ENCODE data around the gene BCL7A.

The BCL7A gene

DNA sequence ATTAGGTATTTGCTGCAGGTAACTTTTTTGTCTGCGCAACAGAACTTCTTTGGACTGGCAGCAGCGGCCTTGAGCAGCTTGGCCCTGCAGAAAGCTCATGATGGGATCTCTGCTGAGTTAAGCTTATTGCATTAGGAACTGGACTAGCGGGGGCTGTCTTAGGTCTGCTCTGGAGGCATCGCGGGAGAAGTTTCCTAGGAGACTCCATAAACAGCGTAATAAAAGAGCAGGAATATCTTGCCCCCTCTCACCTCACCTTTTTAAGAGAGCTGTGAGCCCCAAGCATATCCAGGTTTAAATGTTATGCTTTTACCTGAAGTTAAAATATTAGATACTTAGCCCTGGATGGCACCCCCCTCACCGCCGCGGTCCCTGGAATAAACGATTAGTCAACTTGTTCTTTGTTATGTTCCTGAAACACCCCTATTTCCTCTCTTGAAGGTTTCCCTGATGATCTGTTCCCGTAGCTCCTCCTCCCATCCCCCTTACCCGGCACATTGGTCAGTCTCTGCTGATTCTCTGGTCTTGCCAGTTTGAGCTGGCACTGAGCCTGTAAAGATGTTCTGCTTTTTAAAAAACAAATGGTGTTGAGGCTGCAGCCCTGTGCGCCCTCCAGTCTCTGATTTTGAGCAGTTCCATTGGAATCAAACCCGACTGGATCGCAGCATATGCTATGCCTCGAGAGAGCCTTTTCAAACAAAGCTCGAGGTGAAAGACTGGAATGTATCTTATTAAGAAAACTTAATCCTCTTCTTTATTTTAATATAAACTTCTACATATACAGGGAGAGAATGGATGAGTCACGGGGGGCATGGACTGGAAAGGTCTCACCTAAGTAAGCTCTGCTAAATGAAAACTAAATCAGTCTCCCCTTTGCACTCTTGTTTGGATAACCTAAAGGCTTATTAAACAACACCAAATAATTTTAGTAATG is 58.7 kb downstream of the BCL7A start:
- DNase-seq, result no peak

DNA sequence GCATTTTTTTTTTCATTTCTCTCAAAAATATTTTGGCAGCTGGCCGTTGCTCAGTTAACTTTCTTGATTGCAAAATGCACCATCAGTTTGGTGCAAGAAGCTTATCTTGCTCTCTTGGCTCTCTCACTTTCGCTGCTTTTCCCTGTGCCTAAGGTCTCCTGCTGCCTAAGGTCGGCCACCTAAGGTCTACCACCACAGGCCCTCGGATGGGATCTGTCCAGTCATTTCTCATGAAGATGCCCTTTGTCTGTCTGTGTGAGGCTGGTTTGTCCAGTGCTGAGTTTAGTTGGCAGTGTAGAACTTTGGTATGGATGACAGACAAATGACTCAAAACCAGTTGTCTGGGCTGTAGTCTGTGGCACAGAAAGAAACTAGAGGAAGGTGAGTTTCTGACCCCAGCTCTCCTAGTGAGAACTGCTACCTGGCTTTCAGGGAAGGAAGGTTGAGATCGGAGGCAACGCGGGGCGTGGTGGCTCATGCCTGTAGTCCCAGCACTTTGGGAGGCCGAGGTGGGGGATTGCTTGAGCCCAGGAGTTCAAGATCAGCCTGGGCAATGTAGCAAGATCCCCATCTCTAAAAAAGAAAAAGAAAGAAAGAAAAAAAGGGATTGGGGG is 59.5 kb downstream of the BCL7A start:
- no peak for DNase-seq

DNA sequence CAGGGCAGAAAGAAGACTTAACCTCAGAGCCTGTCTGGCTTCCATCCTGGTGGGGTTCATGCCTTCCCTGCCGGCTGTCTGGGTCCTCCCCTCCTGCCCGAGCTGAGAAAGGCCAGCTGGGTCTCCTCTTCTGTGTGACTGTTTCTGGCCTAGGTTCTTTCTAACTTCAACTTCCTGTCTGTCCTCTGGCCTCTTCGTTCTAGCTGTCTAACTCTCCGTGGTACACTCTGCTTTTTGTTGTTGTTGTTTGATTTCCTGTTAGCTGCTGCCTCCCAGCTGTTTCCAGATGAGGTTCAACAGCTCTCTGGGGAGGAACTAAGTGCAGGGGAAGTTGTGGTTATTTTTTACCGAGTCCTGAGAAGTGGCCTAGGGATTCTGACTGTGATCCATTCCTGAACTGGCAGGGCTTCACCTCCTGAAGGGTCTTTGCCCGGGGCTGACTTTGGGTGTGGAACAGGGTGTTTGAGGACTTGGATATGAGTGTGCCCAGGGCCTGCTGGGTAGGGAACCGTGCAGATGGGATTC is 60.1 kb downstream of the BCL7A start:
- peak; percentile 30 for DNase-seq

DNA sequence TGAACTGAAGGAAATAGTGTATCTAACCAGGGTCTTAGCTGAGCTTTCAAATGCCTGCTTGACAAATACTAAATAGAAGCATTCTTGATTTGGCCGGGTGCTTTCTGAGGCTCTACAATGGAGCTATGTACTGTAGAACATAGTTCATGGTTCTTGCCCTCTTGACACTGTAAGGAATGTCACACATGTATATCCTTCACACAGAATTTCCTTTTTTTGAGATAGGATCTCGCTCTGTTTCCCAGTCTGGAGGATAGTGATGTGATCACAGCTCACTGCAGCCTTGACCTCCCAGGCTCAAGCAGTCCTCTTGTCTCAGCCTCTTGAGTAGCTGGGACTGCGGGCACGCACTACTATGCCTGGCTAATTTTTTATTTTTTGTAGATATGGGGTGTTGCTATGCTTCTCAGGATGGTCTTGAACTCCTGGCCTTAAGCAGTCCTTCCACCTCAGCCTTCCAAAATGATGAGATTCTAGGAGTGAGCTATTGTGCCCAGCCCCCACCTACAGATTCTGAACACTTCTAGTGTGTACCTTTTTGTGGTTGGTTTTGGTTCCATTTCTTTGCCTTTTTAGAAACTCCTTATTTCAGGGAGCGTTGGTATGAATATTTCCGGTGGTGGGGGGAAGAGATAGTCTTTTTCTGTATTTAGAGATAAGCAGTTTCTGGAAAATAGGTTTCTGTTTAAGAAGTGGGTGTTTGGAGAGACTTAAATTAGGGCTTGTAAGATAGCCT is 61.1 kb downstream of the BCL7A start:
- no peak for DNase-seq

DNA sequence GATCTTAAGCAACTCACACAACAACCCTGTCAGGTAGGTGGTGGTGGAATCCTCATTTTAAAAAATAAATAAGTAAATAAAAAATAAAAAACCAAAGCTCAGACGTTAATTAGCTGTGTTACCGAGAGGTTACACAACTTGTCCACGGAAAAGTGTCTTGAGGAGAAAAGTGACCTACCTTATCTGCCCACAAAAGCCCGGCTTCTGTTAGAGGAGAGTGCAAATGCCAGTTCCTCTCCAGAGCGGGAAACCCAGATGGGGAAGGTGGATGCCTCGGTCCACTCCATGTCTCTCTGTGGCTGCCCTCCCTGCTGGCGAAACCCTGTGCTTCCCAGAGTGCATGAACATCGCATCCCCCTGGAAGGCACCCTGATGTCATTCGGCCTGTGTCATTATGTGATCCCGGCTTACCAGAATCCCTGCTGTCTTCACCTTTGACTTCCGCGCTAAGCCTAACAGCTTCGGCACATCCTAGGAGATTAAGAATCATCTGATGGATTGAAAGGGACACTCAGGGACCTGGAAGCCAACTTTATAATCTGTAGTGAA is 63.2 kb downstream of the BCL7A start:
- no peak for DNase-seq

DNA sequence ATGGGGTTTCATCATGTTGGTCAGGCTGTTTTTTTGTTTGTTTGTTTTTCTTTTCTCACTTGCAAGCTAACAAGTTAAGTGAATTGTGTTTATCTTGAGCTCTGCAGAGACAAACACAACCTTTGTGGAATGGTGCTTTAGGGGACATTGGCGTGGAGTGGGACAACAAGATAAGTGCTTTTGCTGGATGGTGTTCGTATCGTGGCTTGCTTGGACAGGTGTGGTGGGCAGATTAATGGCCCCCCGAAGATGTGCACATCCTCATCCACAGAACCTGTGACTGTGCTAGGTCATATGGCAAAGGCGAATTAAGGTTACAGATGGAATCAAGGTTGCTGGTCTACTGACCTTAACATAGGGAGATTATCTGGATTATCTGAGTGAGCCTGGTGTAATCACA is 63.9 kb downstream of the BCL7A start:
- no peak for DNase-seq

DNA sequence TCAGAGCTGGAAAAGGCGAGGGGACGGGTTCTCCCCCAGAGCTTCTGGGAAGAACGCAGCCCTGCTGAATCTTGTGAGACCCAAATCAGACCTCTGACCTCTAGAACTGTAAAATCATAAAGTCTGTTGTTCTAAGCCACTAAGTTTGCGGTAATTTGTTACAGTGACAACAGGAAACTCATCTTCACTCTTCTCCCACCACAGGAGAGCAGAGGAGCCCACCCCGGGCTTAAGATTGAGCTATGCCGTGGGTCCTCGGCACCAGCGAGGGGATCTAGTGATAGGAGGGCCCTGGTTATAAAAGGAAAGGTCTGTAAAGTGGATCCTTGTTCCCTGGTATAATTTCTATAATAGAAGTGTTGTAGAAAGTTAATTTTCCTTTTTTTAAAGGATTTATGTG is 64.4 kb downstream of the BCL7A start:
- no peak for DNase-seq

DNA sequence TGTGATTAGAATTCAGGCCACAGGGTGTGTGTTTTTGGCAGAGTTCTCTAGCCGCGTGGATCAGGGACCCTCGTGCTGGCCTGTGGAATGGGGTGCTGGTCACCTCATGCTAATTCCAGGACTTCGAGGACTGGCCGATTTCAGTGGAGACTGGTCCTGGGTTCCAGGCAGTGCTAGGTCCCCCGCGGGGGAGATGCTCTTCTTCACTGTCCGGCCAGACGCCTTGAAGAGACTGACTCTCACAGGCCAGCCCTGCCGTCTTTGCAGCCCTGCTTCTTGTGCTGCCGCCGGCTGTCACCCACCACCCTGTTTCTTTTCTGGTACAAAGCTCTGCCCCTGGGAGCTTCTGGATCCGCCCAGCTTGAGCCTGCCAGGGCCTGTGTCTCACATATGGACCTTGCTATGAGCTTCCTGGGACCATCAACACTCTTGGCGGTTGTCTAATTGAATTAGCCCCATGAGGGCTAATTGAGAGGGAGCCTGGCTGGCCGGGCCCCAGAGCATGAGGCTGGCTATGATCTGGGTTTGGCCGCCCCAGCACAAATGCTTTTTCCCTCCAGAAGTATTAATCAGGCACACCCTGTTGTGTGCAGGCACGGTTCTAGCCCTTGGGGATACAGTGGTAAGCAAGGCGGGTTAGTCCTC is 65.1 kb downstream of the BCL7A start:
- DNase-seq, result no peak

DNA sequence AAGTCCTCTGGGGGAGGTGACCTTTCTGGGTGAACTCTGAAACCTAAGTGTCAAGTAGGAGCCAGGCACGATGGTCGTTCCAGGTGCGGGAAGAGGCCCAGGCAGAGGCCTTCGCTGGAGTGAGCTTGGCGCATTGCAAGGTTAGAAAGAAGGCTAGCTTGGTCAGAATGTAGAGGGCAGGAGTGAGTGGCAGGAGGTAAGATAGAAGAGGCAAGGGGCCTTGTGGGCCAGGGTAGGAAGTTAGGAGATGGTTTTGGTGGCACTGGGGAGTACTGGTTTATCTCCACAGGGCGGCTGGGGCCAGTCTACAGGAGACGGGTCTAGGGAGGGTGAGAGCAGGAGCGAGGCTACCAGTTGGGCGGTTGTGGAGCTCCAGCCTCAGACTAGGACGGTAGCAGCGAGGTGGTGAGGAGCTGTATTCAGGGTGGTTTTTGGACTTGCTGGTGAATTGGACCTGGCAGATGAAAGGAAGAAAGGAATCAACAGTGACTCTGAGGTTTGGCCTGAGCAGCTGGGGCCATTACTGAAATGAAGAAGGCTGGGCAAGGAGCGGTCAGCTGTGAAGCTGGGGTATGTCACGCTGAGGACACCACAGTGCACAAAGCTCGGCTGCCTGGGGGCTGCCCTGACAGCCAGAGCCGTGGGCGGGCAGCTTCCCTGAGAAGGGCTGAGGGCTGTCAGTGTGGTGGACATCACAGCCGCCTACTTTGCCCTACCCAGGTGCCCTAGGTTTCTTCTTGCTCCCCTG is 65.9 kb downstream of the BCL7A start:
- no peak for DNase-seq

DNA sequence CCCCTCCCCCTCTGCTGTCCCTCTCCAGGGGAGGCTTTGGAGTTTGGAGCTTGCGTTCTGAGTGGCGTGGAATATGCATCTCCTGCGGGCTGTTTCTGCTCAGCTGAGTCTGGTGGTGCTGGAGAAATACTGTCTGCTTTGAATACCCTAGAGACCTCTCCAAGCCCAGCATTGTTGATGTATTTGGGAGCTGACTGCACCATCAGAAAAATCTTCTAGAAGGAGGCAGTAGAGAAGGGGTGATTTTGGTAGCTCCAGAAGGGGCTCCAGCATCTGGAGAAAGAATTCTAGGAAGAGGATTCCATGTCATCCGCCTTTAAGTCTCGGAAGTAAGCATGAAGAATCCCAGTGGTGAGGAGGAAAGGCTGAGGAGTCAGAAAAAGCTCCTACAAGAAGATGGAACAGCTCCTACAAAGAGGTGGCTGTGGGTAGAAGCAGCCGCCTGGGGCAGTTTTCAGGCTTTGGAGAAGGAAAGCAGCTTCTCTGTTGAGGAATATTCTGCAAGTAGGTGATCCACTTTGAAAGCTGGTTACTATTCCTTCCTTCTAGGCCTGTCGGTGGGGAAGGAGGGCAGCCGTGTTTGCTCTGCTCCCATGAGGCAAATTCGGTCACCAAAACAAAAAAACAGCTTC is 66.6 kb downstream of the BCL7A start:
- no peak for DNase-seq

DNA sequence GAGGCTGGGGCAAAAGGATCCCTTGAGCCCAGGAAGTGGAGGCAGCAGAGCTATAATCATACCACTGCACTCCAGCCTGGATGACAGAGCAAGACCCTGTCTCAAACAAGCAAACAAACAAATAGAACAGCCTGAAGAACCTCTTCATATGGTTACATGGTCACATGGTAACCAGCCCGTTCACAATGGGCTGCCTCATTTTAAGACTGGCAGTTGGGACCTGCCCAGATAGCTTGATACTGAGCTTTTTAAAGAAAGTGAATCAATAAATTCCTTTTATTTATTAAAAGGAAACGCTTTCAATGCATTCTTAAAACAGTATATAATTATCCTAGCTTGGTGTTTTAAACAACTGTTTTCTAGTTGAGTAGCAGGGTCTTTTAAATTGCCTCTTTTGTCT is 67.4 kb downstream of the BCL7A start:
- no peak for DNase-seq

DNA sequence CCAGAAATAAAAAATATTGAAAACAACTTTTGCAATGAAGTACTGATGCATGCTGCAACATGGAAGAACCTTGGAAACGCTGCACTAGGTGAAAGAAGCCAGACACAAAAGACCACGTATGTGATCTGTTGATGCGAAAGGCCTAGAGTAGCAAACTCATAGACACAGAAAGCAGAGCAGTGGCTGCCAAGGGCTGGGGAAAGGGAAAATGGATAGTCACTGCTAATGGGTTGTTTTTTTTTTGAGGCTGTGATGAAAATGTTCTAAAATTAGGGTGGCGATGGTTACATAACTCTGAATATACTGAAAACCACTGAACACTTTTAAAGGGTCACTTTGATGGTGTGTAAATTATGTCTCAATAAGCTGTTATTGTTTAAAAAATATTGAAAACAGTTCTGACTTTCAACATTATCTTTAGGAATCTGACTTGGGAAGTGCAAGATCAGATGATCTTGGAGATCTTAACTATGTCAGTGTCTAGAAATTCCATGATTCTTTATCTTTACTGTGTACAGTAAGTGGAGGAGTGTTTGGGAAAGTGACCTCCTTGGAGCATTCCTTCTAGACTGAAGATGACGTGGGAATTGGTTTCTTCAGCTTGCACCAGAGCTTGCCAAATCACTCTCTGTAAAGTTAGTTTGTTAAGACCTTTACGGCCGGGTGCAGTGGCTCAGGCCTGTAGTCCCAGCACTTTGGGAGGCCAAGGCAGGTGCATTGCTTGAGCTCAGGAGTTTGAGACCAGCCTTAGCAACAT is 69.3 kb downstream of the BCL7A start:
- DNase-seq, result no peak

DNA sequence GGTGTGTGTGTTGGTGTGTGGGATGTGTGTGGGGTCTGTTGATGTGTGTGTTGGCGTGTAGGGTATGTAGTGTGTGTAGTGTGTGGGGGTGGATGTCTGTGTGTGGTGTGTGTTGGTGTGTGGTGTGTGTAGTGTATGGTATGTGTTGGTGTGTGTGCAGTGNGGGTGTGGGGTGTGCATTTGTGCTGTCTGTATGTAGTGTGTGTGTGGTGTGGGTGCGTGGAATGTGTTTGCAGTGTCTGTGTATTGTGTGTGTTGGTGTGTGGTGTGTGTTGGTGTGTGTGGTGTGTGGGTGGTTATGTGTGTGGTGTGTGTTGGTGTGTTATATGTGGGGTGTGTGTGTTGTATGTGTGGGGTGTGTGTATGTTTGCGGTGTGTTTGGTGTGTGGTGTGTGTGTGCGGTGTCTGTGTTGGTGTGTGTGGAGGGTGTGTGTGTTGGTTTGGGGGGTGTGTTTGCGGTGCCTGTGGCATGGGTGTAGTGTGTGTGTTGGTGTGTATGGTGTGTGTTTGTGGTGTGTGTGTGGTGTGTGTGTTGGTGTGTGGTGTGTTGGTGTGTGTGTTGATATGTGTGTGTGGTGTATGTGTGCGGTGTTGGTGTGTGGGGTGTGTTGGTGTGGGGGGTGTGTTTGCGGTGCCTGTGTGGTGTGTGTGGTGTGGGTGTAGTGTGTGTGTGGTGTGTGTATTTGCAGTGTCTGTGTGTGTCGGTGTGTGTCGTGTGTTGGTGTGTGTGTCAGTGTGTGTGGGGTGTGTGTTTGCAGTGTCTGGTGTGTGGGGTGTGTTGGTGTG is 71.6 kb downstream of the BCL7A start:
- no peak for DNase-seq

DNA sequence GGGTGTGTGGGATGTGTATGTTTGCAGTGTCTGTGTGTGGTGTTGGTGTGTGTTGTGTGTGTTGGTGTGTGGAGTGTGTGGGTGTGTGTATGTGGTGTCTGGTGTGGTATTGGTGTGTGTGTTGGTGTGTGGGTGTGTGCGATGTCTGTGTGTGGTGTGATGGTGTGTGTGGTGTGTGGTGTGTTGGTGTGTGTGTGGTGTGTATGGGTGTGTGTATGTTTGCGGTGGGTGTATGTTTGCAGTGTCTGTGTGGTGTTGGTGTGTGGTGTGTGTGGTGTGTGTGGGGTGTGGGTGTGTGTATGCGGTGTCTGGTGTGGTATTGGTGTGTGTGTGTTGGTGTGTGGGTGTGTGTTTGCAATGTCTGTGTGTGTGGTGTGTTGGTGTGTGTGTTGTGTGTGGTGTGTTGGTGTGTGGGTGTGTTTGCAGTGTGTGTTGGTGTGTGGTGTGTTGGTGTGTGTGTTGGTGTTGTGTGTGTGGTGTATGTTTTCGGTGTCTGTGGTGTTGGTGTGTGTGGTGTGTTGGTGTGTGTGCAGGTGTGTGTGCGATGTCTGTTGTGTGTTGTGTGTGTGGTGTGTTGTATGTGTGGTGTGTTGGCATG is 72.6 kb downstream of the BCL7A start:
- no peak for DNase-seq

DNA sequence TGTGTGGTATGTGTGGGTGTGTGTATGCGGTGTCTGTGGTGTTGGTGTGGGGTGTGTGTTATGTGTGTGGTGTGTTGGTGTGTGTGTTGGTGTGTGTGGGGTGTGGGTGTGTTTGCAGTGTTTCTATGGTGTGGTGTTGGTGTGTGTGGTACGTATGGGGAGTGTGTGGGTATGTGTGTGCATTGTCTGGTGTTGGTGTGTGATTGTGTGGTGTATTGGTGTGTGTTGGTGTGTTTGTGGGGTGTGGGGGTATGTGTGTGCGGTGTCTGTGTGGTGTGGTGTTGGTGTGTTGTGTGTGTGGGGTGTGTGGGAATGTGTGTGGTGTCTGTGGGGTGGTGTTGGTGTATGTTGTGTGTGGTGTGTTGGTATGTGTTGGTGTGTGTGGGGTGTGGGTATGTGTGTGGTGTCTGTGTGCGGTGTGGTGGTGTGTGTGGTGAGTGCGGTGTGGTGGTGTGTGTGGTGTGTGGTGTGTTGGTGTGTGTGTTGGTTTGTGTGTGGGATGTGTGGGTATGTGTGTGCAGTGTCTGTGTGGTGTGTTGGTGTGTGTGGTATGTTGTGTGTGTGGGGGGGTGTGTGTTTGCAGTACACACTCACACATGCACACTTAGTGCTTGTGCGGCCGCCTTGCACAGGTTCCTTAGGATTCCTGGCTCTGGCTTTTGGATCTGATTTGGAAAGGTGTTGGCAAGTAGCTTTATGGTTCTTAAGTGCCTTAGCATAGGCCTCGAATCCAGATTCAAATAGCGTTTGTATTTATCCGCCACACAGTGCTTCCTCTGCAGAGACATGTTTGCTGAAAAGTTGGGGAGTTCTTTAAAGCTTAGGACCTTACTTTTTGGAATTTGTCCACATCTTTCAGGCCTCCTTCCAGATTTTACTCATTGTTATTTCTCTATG is 73.3 kb downstream of the BCL7A start:
- no peak for DNase-seq

DNA sequence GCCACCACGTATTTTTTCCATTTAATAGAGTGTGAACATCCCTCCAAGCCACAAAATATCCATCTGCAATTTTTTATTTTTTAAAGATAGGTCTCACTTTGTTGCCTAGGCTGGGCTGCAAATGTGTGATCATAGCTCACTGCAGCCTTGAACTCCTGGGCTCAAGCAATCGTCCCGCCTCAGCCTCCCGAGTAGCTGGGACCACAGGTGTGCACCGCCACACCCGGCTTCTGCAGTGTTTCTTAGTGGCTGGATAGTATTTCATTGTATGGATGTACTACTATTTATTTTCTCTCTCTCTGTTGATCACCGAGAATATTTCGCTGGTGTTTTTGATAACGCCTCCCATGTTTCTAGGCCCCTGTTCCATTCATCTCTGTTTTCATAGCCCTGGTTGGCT is 74.3 kb downstream of the BCL7A start:
- no peak for DNase-seq

DNA sequence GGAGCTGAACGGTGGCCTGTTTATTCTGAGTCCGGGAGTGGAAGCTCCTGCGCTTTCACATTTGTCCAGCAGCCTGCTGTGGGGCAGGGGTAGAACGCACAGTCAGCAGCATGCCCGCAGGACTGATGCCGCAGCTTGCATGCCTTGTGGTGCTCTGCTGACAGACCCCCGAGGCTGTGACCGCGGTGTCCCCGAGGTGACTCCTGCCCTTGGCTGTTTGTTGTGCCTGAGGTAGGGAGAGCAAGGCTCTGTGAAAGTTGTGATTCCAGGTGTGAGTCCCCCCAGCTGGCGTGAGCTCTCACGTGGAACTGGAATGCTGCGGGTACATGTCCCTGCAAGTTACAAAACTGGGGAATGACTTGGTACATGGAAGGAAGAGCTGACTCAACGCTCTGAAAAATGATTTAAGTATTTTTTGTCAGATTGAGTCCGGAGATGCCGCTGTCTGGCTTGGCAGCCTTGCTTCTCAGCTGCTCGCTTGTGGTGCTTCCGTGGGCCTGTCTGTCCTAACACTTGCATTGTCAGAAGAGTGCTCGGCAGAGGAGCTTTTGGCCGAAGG is 75.0 kb downstream of the BCL7A start:
- DNase-seq, result no peak

DNA sequence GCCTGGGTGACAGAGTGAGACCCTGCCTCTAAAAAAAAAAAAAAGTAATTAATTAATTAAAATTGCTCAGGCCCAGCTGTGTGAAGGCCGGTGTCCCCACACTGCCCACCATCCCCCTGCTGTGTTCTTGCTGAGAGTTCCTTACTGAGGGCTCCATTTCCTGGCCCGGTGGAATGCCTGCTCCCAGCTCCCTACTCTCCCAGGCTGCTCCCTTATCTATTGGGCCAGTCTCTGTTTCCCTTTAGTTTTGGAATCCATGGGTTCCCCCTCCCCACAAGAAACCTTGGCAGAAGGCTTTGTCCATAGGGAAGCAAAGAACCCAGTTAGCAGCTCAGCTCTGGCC is 75.9 kb downstream of the BCL7A start:
- DNase-seq, result no peak
